SK-N-SH treated with all-trans-retinoic acid at 6 μM for 48 hours (cell line): ENCODE measurements around the gene MMP15.

Source experiments
- ATAC-seq: fragments of 200-7000 bp; cut with Tn5 transposase; 3 replicates; pipeline ENCODE4 v1.9.1; 2020; ENCODE audit warnings: mild to moderate bottlenecking, moderate library complexity
- ARNTL ChIP-seq: fragments of 450-650 bp; formaldehyde crosslinking; IDR thresholded peaks from 2 replicates; pipeline ENCODE4 v1.5.0; 2020; ENCODE audit warnings: low read depth, mild to moderate bottlenecking, moderate library complexity, borderline replicate concordance
- BACH2 ChIP-seq: fragments of 250-450 bp; sonication (Bioruptor Pico); IDR thresholded peaks from 2 replicates; pipeline ENCODE4 v1.9.0; 2021; ENCODE audit warnings: mild to moderate bottlenecking, borderline replicate concordance
- CSDC2 ChIP-seq: fragments of 250-450 bp; sonication (Bioruptor Pico); IDR thresholded peaks from 2 replicates; pipeline ENCODE4 v1.5.0; 2020; ENCODE audit warnings: mild to moderate bottlenecking, moderate library complexity
- ISL1 ChIP-seq: fragments of 250-450 bp; sonication (Bioruptor Pico); IDR thresholded peaks from 2 replicates; pipeline ENCODE4 v2.1.2; 2022; ENCODE audit warnings: mild to moderate bottlenecking, moderate library complexity
- OSR1 ChIP-seq: fragments of 250-450 bp; sonication (Bioruptor Pico); IDR thresholded peaks from 2 replicates; pipeline ENCODE4 v1.8.0; 2022; ENCODE audit warnings: moderate library complexity, mild to moderate bottlenecking, inconsistent platforms
- PPARA ChIP-seq: fragments of 250-450 bp; sonication (Bioruptor Pico); IDR thresholded peaks from 2 replicates; pipeline ENCODE4 v1.5.0; 2020; ENCODE audit warnings: mild to moderate bottlenecking, borderline replicate concordance
- RARB ChIP-seq: fragments of 250-450 bp; sonication (Bioruptor Pico); IDR thresholded peaks from 2 replicates; pipeline ENCODE4 v1.8.0; 2021; ENCODE audit warnings: mild to moderate bottlenecking, moderate library complexity
- SNAI2 ChIP-seq: fragments of 250-450 bp; sonication (Bioruptor Pico); IDR thresholded peaks from 2 replicates; pipeline ENCODE4 v1.5.0; 2020; ENCODE audit warnings: mild to moderate bottlenecking, moderate library complexity
- TCF4 ChIP-seq: fragments of 250-450 bp; sonication (Bioruptor Pico); IDR thresholded peaks from 2 replicates; pipeline ENCODE4 v1.8.0; 2021; ENCODE audit warnings: mild to moderate bottlenecking, moderate library complexity, borderline replicate concordance
- TOX ChIP-seq: fragments of 250-450 bp; sonication (Bioruptor Pico); IDR thresholded peaks from 2 replicates; pipeline ENCODE4 v1.8.0; 2021; ENCODE audit warnings: mild to moderate bottlenecking, moderate library complexity, borderline replicate concordance
- ZC3H10 ChIP-seq: fragments of 250-450 bp; sonication (Bioruptor Pico); IDR thresholded peaks from 2 replicates; pipeline ENCODE4 v1.5.1; 2021; ENCODE audit warnings: mild to moderate bottlenecking, moderate library complexity
- ZFP3 ChIP-seq: fragments of 250-450 bp; sonication (Bioruptor Pico); IDR thresholded peaks from 2 replicates; pipeline ENCODE4 v1.5.0; 2020; ENCODE audit warnings: mild to moderate bottlenecking, moderate library complexity
- ZFP30 ChIP-seq: fragments of 450-650 bp; formaldehyde crosslinking; IDR thresholded peaks from 2 replicates; pipeline ENCODE4 v1.5.0; 2022; ENCODE audit warnings: mild to moderate bottlenecking, moderate library complexity
- ZNF565 ChIP-seq: fragments of 450-650 bp; formaldehyde crosslinking; conservative IDR thresholded peaks from 2 replicates; pipeline ENCODE4 v1.5.0; 2020; ENCODE audit warnings: low read depth, mild to moderate bottlenecking, moderate library complexity
- ZNF70 ChIP-seq: fragments of 450-650 bp; formaldehyde crosslinking; IDR thresholded peaks from 2 replicates; pipeline ENCODE4 v1.5.0; 2020; ENCODE audit warnings: mild to moderate bottlenecking, moderate library complexity
- ZNF8 ChIP-seq: fragments of 450-650 bp; formaldehyde crosslinking; IDR thresholded peaks from 2 replicates; pipeline ENCODE4 v1.5.0; 2020; ENCODE audit warnings: mild to moderate bottlenecking, moderate library complexity
- TF ChIP-seq, protein P1 (sequence below): fragments of 250-450 bp; sonication (Bioruptor Pico); IDR thresholded peaks from 2 replicates; pipeline ENCODE4 v1.5.1; 2021; ENCODE audit warnings: mild to moderate bottlenecking, moderate library complexity
- TF ChIP-seq, protein P2 (sequence below): fragments of 250-450 bp; sonication (Bioruptor Pico); IDR thresholded peaks from 2 replicates; pipeline ENCODE4 v1.8.0; 2020; ENCODE audit warnings: mild to moderate bottlenecking, moderate library complexity, borderline replicate concordance
- TF ChIP-seq, protein P3 (sequence below): fragments of 250-450 bp; sonication (Bioruptor Pico); IDR thresholded peaks from 2 replicates; pipeline ENCODE4 v1.8.0; 2021; ENCODE audit warnings: low read depth, mild to moderate bottlenecking, moderate library complexity, borderline replicate concordance
- TF ChIP-seq, protein P4 (sequence below): fragments of 250-450 bp; sonication (Bioruptor Pico); IDR thresholded peaks from 2 replicates; pipeline ENCODE4 v1.5.1; 2020; ENCODE audit warnings: low read depth, mild to moderate bottlenecking, moderate library complexity

The MMP15 gene

DNA sequence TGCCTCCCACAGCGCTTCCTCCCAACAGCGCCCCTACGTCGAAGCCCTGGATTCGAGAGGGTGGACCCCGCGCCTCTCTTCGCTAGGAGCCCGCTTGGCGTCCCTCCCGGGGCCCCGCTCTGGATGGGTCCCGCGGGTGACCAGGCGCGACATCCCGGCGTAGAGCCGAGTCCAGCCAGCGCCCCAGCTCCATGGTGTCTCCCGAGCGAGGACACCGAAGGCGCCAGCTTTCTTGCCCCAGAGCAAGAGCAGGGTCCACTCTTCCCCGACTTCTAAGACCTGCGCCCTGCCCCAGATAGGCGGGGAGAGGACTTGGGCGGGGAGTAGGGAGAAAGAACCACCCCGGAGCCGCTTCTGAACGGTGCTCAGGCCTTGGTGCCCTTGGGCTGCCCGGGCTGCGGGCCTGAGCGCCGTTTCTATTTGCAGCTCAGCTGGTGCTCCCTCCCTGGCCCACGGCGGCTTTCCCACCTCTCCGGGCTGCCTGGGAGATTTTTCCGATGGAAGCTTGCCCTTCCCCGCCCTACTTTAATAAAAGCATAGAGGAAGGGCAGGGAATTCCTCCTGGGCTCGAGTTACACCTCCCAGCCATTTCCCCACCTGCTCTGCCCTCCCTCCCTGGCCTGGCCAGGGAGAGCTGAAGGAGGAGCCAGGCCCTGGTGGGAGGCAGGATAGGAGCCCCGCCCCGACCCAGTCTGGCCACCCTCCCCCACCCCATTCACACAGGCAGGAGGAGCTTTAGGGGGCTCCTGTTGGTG is 1.8 kb downstream of the MMP15 start:
- ATAC-seq: no peak

DNA sequence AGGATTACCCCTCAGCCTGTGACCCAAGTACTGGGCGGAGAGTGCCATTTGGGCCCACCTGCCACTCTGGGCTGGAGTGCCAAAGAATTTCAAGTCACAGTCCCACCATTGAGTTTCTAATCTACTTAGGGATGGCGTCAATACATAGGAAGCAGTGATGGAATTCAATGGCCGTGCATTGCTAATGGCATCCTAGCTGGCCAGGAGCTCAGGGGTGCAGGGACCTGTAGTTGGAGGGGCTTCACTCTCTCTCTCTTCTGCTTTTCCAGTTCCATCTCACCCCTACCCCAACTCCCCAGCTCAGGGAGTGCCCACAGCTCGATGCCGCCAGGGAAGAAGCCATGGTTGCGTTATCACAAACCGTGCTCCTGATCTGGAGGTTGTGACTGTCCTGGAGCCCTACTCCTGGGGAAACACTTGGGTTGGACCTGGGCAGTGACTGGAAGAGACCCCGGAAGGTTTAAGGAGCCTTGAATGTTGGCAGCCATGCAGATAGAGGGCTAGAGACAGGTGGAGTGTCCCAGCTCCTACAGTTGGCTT is 2.4 kb downstream of the MMP15 start:
- ATAC-seq: no peak
- TF ChIP-seq, protein P1, sequence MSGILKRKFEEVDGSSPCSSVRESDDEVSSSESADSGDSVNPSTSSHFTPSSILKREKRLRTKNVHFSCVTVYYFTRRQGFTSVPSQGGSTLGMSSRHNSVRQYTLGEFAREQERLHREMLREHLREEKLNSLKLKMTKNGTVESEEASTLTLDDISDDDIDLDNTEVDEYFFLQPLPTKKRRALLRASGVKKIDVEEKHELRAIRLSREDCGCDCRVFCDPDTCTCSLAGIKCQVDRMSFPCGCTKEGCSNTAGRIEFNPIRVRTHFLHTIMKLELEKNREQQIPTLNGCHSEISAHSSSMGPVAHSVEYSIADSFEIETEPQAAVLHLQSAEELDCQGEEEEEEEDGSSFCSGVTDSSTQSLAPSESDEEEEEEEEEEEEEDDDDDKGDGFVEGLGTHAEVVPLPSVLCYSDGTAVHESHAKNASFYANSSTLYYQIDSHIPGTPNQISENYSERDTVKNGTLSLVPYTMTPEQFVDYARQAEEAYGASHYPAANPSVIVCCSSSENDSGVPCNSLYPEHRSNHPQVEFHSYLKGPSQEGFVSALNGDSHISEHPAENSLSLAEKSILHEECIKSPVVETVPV (CRISPR knock-in tag): no peak
- no peak for TF ChIP-seq ARNTL (CRISPR knock-in tag)
- TF ChIP-seq, protein P2, sequence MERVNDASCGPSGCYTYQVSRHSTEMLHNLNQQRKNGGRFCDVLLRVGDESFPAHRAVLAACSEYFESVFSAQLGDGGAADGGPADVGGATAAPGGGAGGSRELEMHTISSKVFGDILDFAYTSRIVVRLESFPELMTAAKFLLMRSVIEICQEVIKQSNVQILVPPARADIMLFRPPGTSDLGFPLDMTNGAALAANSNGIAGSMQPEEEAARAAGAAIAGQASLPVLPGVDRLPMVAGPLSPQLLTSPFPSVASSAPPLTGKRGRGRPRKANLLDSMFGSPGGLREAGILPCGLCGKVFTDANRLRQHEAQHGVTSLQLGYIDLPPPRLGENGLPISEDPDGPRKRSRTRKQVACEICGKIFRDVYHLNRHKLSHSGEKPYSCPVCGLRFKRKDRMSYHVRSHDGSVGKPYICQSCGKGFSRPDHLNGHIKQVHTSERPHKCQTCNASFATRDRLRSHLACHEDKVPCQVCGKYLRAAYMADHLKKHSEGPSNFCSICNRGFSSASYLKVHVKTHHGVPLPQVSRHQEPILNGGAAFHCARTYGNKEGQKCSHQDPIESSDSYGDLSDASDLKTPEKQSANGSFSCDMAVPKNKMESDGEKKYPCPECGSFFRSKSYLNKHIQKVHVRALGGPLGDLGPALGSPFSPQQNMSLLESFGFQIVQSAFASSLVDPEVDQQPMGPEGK (CRISPR knock-in tag): no peak
- no peak for TF ChIP-seq ZC3H10

More for the DNA sequence above, 1.8 kb downstream of the MMP15 start:
- TF ChIP-seq PPARA (CRISPR knock-in tag) (no peak), ISL1 (CRISPR knock-in tag) (no peak), TOX (CRISPR knock-in tag) (no peak), RARB (no peak)
- TF ChIP-seq, protein P1 (CRISPR knock-in tag): no peak
- TF ChIP-seq, all 23 proteins: peak for 0

DNA sequence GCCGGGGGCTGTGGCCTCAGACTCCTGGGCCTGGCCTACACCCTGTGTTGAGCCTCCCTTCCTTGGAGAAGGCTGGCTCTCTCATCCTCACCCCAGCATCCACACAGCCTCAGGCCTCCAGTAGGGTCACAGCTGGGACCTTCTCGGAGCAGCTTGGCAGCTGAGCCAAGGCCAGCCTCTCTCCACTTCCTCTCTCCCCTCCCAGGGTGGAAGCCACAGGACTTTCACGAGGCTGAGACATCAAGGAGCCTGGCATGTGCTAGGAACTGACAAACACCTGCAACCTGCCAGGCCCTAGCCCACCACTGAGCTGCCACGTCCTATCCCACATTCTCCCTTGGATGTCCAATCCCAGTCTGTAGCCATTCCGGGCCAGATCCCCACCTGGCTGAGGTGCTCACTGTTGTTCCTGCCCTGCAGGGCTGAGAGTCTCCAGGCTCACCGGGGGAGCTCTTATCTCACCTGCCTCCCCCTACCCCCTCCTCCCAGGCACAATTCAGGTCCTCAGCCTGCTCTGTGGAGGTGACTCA is 3.1 kb downstream of the MMP15 start:
- no peak for ATAC-seq
- no peak for TF ChIP-seq TOX (CRISPR knock-in tag)
- no peak for TF ChIP-seq ZNF70 (CRISPR knock-in tag)
- TF ChIP-seq PPARA (CRISPR knock-in tag): no peak
- no peak for TF ChIP-seq ISL1 (CRISPR knock-in tag)
- TF ChIP-seq, protein P3, sequence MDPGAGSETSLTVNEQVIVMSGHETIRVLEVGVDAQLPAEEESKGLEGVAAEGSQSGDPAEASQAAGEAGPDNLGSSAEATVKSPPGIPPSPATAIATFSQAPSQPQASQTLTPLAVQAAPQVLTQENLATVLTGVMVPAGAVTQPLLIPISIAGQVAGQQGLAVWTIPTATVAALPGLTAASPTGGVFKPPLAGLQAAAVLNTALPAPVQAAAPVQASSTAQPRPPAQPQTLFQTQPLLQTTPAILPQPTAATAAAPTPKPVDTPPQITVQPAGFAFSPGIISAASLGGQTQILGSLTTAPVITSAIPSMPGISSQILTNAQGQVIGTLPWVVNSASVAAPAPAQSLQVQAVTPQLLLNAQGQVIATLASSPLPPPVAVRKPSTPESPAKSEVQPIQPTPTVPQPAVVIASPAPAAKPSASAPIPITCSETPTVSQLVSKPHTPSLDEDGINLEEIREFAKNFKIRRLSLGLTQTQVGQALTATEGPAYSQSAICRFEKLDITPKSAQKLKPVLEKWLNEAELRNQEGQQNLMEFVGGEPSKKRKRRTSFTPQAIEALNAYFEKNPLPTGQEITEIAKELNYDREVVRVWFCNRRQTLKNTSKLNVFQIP (CRISPR knock-in tag): no peak
- TF ChIP-seq ZFP30 (CRISPR knock-in tag): no peak
- TF ChIP-seq ZNF565 (CRISPR knock-in tag): no peak
- no peak for TF ChIP-seq ZC3H10
- no peak for TF ChIP-seq BACH2 (CRISPR knock-in tag)
- TF ChIP-seq, protein P1 (CRISPR knock-in tag): no peak
- no peak for TF ChIP-seq ZFP3 (CRISPR knock-in tag)
- no peak for TF ChIP-seq ARNTL (CRISPR knock-in tag)
- no peak for TF ChIP-seq TCF4 (CRISPR knock-in tag)
- no peak for TF ChIP-seq CSDC2 (CRISPR knock-in tag)
- no peak for TF ChIP-seq ZNF8 (CRISPR knock-in tag)
- TF ChIP-seq, all 23 proteins: peak for 0

DNA sequence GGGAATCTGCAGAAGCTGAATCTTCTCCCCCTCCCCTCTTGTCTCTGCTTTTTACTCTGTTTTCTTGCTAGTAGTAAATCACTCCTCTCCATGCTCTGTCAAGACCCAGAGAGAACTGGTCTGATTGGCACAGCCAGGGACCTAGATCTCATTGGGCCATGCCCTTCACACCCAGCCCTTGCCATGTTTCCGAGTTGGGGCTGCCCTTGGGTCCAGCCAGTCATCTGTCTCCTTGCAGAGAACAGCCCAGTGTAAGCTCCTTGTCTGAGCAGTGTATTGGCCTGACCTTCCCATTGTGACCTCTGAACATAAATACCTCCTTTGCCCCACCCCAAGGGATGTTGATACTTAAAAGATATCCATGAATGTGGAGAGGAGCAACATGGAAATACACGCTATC is 3.9 kb downstream of the MMP15 start:
- ATAC-seq: no peak
- TF ChIP-seq CSDC2 (CRISPR knock-in tag): no peak
- TF ChIP-seq, protein P2 (CRISPR knock-in tag): no peak
- TF ChIP-seq SNAI2 (CRISPR knock-in tag): no peak
- no peak for TF ChIP-seq OSR1 (CRISPR knock-in tag)
- no peak for TF ChIP-seq RARB
- TF ChIP-seq, protein P3 (CRISPR knock-in tag): no peak
- TF ChIP-seq, protein P4, sequence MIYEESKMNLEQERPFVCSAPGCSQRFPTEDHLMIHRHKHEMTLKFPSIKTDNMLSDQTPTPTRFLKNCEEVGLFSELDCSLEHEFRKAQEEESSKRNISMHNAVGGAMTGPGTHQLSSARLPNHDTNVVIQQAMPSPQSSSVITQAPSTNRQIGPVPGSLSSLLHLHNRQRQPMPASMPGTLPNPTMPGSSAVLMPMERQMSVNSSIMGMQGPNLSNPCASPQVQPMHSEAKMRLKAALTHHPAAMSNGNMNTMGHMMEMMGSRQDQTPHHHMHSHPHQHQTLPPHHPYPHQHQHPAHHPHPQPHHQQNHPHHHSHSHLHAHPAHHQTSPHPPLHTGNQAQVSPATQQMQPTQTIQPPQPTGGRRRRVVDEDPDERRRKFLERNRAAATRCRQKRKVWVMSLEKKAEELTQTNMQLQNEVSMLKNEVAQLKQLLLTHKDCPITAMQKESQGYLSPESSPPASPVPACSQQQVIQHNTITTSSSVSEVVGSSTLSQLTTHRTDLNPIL (CRISPR knock-in tag): no peak
